Panc1 (cell line): ENCODE results near the gene LPAR3. TPM values are rescaled to one million over a fixed set of nuclear protein-coding genes. Genes with fewer than 3 reads are reported as not detected.

ENCODE experiments used
- ATAC-seq: fragments of 200-7000 bp; cut with Tn5 transposase; 2 replicates; pipeline ENCODE4 v1.9.1; 2020; ENCODE audit warnings: mild to moderate bottlenecking, moderate library complexity
- BruUV-seq: library from RNA; stranded (reverse); fragments of 400-500 nt; replicated peaks from 2 replicates; lab custom pipeline; 2021; lab: Mats Ljungman, UMichigan
- CTCF ChIA-PET: fragments of 300-600 bp; sonication (Branson Sonifier 250); formaldehyde crosslinking; loops from one replicate; lab custom pipeline; 2022; ENCODE audit warnings: antibody characterized with exemption; lab: Charles Lee
- POLR2A ChIA-PET: fragments of 300-600 bp; sonication (Branson Sonifier 250); formaldehyde crosslinking; loops from one replicate; lab custom pipeline; 2022; ENCODE audit warnings: antibody characterized with exemption; lab: Charles Lee
- DNase-seq: peaks from one replicate; pipeline ENCODE4 v3.0.0-alpha.2; 2010; ENCODE audit warnings: low read depth, low spot score
- H3K27ac ChIP-seq: 2 replicates; pipeline ENCODE4 v1.5.1; 2011; ENCODE audit warnings: mild to moderate bottlenecking, low read length, inconsistent platforms
- H3K27me3 ChIP-seq: fragments of 200-500 bp; sonication (Bioruptor generic); 2 replicates; pipeline ENCODE4 v1.6.0; 2014; ENCODE audit warnings: low read length, inconsistent platforms; ENCODE audit not compliant: control insufficient read depth, insufficient read depth
- H3K36me3 ChIP-seq: fragments of 200-500 bp; sonication (Bioruptor generic); 2 replicates; pipeline ENCODE4 v1.5.1; 2014; ENCODE audit warnings: inconsistent platforms, mild to moderate bottlenecking, low read length, moderate library complexity; ENCODE audit not compliant: control insufficient read depth, insufficient read depth
- H3K4me1 ChIP-seq: 2 replicates; pipeline ENCODE4 v1.5.1; 2011; ENCODE audit warnings: inconsistent platforms, mild to moderate bottlenecking, low read length, moderate library complexity; ENCODE audit not compliant: control insufficient read depth, insufficient read depth
- H3K4me3 ChIP-seq, 2 experiments: 2 replicates each; pipeline ENCODE4 v1.5.1; 2011 to 2012; ENCODE audit warnings: low read depth in 2 of 2, low read length in 2 of 2, mild to moderate bottlenecking in 2 of 2, inconsistent platforms in 1 of 2, moderate library complexity in 1 of 2
- H3K9me3 ChIP-seq: fragments of 200-500 bp; sonication (Bioruptor generic); 2 replicates; pipeline ENCODE4 v1.5.1; 2014; ENCODE audit warnings: low read depth, mild to moderate bottlenecking, inconsistent platforms, low read length, moderate library complexity; ENCODE audit not compliant: control insufficient read depth, insufficient read depth
- POLR2AphosphoS5 ChIP-seq: IDR thresholded peaks from 2 replicates; pipeline ENCODE4 v1.6.1; 2012; ENCODE audit warnings: mild to moderate bottlenecking, low read depth, low read length, moderate library complexity
- SIN3A ChIP-seq: IDR thresholded peaks from 2 replicates; pipeline ENCODE4 v1.6.1; 2012; ENCODE audit warnings: low read depth, mild to moderate bottlenecking, low read length, moderate library complexity, borderline replicate concordance; ENCODE audit not compliant: insufficient read depth
- TCF7L2 ChIP-seq: IDR thresholded peaks from 2 replicates; pipeline ENCODE4 v1.6.1; 2011; ENCODE audit warnings: mild to moderate bottlenecking, low read depth, low read length, inconsistent platforms
- in situ Hi-C: cut with HindIII; loops from 2 replicates; pipeline ENCODE4 v1.10.0; 2016; ENCODE audit warnings: low sequenced_read_pairs, low pct_unique_long_range_greater_than_20kb
- intact Hi-C: fragments of 100-400 bp; cut with micrococcal nuclease; formaldehyde crosslinking; loops from one replicate; pipeline ENCODE4 v1.10.0; 2022; ENCODE audit not compliant: unreplicated experiment
- total RNA-seq: library from RNA; stranded (reverse); gene quantifications from one replicate; pipeline ENCODE4 v1.2.1, GENCODE V29; 2021; ENCODE audit not compliant: unreplicated experiment
- TF ChIP-seq, protein P1 (sequence below), 2 experiments: IDR thresholded peaks; 2 replicates each; pipeline ENCODE4 v1.6.1; 2011 to 2012; ENCODE audit warnings: low read depth in 2 of 2, control low read depth in 1 of 2, low read length in 1 of 2, mild to moderate bottlenecking in 1 of 2, moderate library complexity in 1 of 2; ENCODE audit not compliant: insufficient read depth in 1 of 2
- TF ChIP-seq, protein P2 (sequence below): fragments of 450-650 bp; IDR thresholded peaks from 2 replicates; pipeline ENCODE4 v1.5.1; 2017; ENCODE audit warnings: mild to moderate bottlenecking

Gene LPAR3
- total RNA-seq, 1 experiment from 2014 or later: 6.3 TPM

DNA sequence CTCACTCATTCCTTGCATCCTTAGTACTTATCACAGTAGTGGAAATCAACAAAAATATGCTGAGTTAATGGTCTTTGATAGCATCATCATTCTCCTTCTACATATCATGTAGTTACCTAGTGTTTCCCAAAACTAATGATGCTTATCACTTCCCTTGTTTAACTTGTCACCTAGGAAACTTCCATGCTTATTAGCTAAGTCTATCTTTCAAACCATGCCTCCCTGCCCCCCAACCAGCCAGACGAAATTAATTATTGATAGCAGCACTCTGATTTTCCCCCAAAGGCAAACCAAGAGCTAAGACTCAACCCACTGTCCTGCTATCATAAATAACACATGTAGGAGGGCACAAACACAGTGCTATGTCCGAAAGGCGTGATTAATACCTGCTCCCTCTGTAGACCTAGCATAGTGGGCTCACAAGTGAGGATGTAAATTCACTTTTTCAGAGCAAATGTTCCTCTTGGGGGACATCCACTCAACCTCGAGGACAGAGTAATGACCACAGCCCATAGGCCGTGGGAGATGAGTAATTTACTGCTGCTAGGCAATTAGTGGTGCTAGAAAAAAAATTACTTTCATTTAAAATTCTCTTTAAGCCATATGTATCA is 25.8 kb upstream of the LPAR3 start:
- ChIA-PET POLR2A (interaction anchor here (0.5 kb wide), 2 partner anchors 106 to 873 kb away, joined by 7 to 10 read pairs; no protein-coding TSS in a partner anchor), CTCF (interaction anchor here (1.1 kb wide), 1 partner anchor 26 kb away, joined by 3 read pairs; no protein-coding TSS in a partner anchor)
- TF ChIP-seq, protein P1, sequence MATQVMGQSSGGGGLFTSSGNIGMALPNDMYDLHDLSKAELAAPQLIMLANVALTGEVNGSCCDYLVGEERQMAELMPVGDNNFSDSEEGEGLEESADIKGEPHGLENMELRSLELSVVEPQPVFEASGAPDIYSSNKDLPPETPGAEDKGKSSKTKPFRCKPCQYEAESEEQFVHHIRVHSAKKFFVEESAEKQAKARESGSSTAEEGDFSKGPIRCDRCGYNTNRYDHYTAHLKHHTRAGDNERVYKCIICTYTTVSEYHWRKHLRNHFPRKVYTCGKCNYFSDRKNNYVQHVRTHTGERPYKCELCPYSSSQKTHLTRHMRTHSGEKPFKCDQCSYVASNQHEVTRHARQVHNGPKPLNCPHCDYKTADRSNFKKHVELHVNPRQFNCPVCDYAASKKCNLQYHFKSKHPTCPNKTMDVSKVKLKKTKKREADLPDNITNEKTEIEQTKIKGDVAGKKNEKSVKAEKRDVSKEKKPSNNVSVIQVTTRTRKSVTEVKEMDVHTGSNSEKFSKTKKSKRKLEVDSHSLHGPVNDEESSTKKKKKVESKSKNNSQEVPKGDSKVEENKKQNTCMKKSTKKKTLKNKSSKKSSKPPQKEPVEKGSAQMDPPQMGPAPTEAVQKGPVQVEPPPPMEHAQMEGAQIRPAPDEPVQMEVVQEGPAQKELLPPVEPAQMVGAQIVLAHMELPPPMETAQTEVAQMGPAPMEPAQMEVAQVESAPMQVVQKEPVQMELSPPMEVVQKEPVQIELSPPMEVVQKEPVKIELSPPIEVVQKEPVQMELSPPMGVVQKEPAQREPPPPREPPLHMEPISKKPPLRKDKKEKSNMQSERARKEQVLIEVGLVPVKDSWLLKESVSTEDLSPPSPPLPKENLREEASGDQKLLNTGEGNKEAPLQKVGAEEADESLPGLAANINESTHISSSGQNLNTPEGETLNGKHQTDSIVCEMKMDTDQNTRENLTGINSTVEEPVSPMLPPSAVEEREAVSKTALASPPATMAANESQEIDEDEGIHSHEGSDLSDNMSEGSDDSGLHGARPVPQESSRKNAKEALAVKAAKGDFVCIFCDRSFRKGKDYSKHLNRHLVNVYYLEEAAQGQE (IDR thresholded peaks at IDR 0.05; ENCODE audit: insufficient read depth in 1 of 2, low read depth in 2 of 2, low read length in 1 of 2): no peak
- TF ChIP-seq POLR2AphosphoS5 (no peak), TCF7L2 (no peak), SIN3A (no peak)
- TF ChIP-seq, protein P2, sequence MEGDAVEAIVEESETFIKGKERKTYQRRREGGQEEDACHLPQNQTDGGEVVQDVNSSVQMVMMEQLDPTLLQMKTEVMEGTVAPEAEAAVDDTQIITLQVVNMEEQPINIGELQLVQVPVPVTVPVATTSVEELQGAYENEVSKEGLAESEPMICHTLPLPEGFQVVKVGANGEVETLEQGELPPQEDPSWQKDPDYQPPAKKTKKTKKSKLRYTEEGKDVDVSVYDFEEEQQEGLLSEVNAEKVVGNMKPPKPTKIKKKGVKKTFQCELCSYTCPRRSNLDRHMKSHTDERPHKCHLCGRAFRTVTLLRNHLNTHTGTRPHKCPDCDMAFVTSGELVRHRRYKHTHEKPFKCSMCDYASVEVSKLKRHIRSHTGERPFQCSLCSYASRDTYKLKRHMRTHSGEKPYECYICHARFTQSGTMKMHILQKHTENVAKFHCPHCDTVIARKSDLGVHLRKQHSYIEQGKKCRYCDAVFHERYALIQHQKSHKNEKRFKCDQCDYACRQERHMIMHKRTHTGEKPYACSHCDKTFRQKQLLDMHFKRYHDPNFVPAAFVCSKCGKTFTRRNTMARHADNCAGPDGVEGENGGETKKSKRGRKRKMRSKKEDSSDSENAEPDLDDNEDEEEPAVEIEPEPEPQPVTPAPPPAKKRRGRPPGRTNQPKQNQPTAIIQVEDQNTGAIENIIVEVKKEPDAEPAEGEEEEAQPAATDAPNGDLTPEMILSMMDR: no peak

DNA sequence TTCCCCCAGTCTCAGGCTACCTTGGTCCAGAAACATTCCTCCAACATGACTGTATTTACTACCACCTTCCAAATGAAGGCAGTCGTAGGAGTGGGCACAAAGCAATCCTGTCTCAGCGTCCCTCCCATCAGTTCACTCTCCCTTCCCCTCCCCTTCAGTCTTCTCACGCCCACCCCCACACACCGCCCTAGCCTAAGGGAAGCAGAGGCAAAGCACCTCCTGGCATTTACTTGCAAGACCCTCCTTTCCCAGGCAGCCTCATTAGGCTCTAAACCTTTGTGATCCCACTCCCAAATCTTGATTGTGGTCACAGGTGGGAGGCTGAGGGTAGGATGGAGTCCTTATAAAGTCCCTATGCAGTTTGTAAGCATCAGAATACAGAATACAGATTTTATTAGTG is 23.9 kb upstream of the LPAR3 start:
- no peak for ATAC-seq
- CTCF ChIA-PET: no interaction called here

More for the DNA sequence above, 25.8 kb upstream of the LPAR3 start:
- DNase-seq (no peak), ATAC-seq (no peak)
- no peak overlapping the region for H3K27ac ChIP-seq
- H3K4me1 ChIP-seq: no peaks in the 10 kb centered on the region
- in situ Hi-C loops: no loop called here
- H3K4me3 ChIP-seq: no peak overlapping the region
- H3K27me3 ChIP-seq: no peaks in the 10 kb centered on the region; the same call in 1 of the 2 replicates
- no peaks in the 10 kb centered on the region for H3K36me3 ChIP-seq
- H3K9me3 ChIP-seq: no peaks in the 10 kb centered on the region
- no TSS peak for BruUV-seq
- intact Hi-C loops: no loop called here

DNA sequence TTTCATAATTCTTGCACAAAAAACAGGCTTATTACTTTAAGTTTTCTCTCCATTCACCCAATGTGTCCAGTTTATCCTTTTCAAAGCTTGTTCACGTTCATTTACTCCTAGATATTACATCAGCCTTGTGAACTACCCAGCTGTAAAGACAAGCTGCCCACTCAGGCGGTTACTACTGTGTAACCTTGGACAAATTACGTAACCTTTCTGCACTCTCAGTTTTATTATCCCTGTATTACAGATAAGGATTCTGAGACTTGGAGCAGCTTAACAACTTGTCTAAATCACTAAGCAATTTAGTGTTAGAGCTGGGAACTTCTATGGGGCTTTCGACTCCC is 20.5 kb upstream of the LPAR3 start:
- Histone ChIP-seq H3K9me3 (no peaks in the 10 kb centered on the region), H3K4me1 (no peaks in the 10 kb centered on the region), H3K27me3 (peaks cover 14% of the 10 kb centered on the region), H3K27ac (no peak overlapping the region), H3K4me3 (no peak overlapping the region), H3K36me3 (no peaks in the 10 kb centered on the region)
- TF ChIP-seq, protein P1 (IDR thresholded peaks at IDR 0.05; ENCODE audit: insufficient read depth in 1 of 2, low read depth in 2 of 2, low read length in 1 of 2): no peak
- peak; percentile 40; the same call in 1 of the 2 replicates for TF ChIP-seq TCF7L2
- CTCF ChIA-PET: no interaction called here
- no TSS peak for BruUV-seq
- ATAC-seq: no peak; the same call in 1 of the 2 replicates
- in situ Hi-C loops: no loop called here
- no peak for DNase-seq
- intact Hi-C loops: no loop called here
- POLR2A ChIA-PET: no interaction called here

More for the DNA sequence above, 23.9 kb upstream of the LPAR3 start:
- H3K27me3 ChIP-seq: no peaks in the 10 kb centered on the region; the same call in 1 of the 2 replicates
- H3K9me3 ChIP-seq: no peaks in the 10 kb centered on the region
- no peaks in the 10 kb centered on the region for H3K4me1 ChIP-seq
- TF ChIP-seq POLR2AphosphoS5: no peak
- no TSS peak for BruUV-seq
- in situ Hi-C loops: no loop called here
- no peak for DNase-seq
- POLR2A ChIA-PET: no interaction called here
- H3K27ac ChIP-seq: no peak overlapping the region
- no peaks in the 10 kb centered on the region for H3K36me3 ChIP-seq
- intact Hi-C loops: no loop called here
- H3K4me3 ChIP-seq: no peak overlapping the region
